Mesothelial cell of epicardium (in vitro differentiated cells): ENCODE data around the gene SOX6. TPM values are rescaled to one million over a fixed set of nuclear protein-coding genes. Genes with fewer than 3 reads are reported as not detected.

Experiments used
- DNase-seq, 2 experiments: peaks; one replicate each; pipeline ENCODE4 v3.0.0; 2021; ENCODE audit warnings: low spot score in 2 of 2; ENCODE audit not compliant: unreplicated experiment in 2 of 2
- H3K27ac Mint-ChIP-seq: 2 replicates; pipeline ENCODE4 v1.8.0; 2021; ENCODE audit warnings: mixed read lengths
- H3K27me3 Mint-ChIP-seq: 2 replicates; pipeline ENCODE4 v1.8.0; 2021; ENCODE audit warnings: low read depth, mixed read lengths
- H3K36me3 Mint-ChIP-seq: 2 replicates; pipeline ENCODE4 v1.8.0; 2021; ENCODE audit warnings: mixed read lengths
- H3K4me1 Mint-ChIP-seq: 2 replicates; pipeline ENCODE4 v1.8.0; 2021; ENCODE audit warnings: mixed read lengths
- H3K4me3 Mint-ChIP-seq: 2 replicates; pipeline ENCODE4 v1.8.0; 2021; ENCODE audit warnings: mild to moderate bottlenecking, moderate library complexity, mixed read lengths
- H3K9me3 Mint-ChIP-seq: 2 replicates; pipeline ENCODE4 v1.8.0; 2021; ENCODE audit warnings: mixed read lengths
- total RNA-seq: library from RNA; stranded (reverse); gene quantifications from 3 replicates; pipeline ENCODE4 v1.2.1, GENCODE V29; 2021
- TF ChIP-seq, protein P1 (sequence below): fragments of 200-600 bp; sonication (generic); IDR thresholded peaks from one replicate; pipeline ENCODE4 v1.5.0; 2021; ENCODE audit warnings: antibody characterized with exemption; ENCODE audit not compliant: unreplicated experiment

The SOX6 gene
- total RNA-seq, 1 donor from 2014 or later, result 46.4 TPM

DNA sequence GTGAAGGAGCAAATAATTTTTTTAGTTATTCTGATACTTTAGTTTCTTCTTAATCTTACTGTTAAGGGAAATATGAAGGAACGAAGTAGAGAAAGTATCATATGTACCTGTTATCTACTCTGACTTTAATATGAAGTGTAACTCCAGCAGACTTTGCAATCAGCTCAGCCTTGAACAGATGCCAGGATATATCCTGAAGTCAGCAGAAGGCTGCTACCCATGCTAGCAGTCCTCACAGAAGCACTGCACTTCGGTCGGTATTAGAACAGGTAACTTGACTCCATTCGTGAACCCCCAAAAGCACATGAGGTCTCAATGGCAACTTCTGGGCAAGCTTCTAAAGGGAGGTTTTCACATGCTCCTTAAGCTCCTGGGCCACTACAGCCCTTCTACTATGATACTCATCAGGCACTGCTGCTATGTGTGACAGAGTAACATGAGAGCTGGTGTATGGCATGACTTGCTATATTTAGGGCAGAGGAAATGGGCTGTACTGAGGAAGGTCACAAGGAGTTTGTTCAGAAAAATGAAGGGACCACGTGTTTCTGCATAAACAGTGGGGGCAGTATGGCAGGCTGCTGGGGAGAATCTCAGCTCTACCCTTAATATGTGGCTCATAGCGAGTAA lies 344.1 kb downstream of the SOX6 start:
- no peaks in the 10 kb centered on the region for H3K27me3 Mint-ChIP-seq
- no peaks in the 10 kb centered on the region for H3K9me3 Mint-ChIP-seq
- DNase-seq, result no peak
- TF ChIP-seq, protein P1, sequence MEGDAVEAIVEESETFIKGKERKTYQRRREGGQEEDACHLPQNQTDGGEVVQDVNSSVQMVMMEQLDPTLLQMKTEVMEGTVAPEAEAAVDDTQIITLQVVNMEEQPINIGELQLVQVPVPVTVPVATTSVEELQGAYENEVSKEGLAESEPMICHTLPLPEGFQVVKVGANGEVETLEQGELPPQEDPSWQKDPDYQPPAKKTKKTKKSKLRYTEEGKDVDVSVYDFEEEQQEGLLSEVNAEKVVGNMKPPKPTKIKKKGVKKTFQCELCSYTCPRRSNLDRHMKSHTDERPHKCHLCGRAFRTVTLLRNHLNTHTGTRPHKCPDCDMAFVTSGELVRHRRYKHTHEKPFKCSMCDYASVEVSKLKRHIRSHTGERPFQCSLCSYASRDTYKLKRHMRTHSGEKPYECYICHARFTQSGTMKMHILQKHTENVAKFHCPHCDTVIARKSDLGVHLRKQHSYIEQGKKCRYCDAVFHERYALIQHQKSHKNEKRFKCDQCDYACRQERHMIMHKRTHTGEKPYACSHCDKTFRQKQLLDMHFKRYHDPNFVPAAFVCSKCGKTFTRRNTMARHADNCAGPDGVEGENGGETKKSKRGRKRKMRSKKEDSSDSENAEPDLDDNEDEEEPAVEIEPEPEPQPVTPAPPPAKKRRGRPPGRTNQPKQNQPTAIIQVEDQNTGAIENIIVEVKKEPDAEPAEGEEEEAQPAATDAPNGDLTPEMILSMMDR, result no peak
- H3K36me3 Mint-ChIP-seq, result no peaks in the 10 kb centered on the region
- no peak overlapping the region for H3K27ac Mint-ChIP-seq
- H3K4me1 Mint-ChIP-seq, result peaks cover 52% of the 10 kb centered on the region
- H3K4me3 Mint-ChIP-seq, result no peak overlapping the region

DNA sequence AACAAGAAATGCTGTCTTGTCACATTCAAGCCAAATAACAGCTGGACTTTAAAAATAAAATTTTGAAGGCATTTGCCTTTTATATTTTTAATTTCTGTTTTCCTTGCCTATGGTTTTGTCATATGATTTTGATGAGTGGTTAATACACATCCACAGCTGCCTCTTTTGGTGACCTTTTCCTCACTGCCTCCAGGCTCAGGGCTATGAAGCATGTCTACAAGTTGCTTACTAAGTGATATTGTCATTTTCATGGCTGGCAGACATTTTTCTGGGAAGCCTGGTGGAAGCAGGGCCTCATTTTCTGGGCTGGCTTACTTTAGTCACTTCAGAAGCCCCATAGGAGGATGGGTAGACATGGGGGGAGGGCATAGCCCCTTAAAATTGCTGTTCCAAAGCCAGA lies 344.9 kb downstream of the SOX6 start:
- Mint-ChIP-seq H3K27ac (no peak overlapping the region), H3K4me1 (peaks cover 47% of the 10 kb centered on the region), H3K4me3 (no peak overlapping the region), H3K27me3 (no peaks in the 10 kb centered on the region), H3K36me3 (peaks cover 5% of the 10 kb centered on the region), H3K9me3 (no peaks in the 10 kb centered on the region)
- TF ChIP-seq, protein P1, result no peak
- DNase-seq, result no peak

DNA sequence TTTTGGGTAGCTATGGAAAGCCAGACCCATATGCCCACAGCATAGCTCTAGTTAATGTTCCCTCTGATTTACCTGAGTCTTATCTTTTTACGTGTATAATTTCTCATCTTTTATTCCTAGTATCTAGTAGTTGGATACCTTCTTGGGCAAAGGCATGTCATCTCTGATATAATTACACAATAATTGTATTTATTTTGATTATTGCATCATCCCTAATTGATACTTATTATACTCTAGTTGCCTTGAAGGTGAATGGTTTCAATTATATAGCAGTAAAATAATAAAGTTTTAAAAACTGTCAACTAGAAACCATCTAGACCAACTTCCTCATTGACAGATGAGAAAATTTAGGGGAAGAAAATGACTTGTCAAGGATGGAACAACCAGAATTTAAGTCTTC lies 347.3 kb downstream of the SOX6 start:
- Mint-ChIP-seq H3K4me3 (no peak overlapping the region), H3K27ac (no peak overlapping the region), H3K27me3 (no peaks in the 10 kb centered on the region), H3K4me1 (peaks cover 29% of the 10 kb centered on the region), H3K36me3 (peaks cover 6% of the 10 kb centered on the region), H3K9me3 (no peaks in the 10 kb centered on the region)
- DNase-seq, result no peak
- TF ChIP-seq, protein P1, result no peak

DNA sequence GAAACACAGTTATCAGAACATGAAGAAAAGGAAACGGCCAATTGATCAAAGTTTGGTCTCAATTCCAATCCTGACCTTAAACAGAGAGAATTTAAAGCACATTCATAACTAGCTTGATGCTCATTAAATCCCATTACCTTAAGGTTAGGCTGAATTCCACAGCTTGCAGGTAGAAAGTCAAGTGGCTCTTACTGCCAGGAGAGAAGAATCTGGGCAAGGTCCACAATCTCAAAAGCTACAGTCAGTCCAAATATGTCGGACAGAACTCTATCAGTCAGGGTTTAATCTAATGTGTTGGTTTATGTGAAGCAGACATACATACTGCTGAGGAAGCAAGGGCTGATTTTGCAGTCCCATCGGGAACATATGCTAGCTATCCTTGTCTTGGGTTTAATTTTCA lies 348.8 kb downstream of the SOX6 start:
- no peak for DNase-seq
- H3K27me3 Mint-ChIP-seq, result no peaks in the 10 kb centered on the region
- no peak overlapping the region for H3K4me3 Mint-ChIP-seq
- no peaks in the 10 kb centered on the region for H3K9me3 Mint-ChIP-seq
- TF ChIP-seq, protein P1, result no peak
- H3K4me1 Mint-ChIP-seq, result peaks cover 19% of the 10 kb centered on the region
- H3K36me3 Mint-ChIP-seq, result peaks cover 6% of the 10 kb centered on the region
- H3K27ac Mint-ChIP-seq, result no peak overlapping the region

DNA sequence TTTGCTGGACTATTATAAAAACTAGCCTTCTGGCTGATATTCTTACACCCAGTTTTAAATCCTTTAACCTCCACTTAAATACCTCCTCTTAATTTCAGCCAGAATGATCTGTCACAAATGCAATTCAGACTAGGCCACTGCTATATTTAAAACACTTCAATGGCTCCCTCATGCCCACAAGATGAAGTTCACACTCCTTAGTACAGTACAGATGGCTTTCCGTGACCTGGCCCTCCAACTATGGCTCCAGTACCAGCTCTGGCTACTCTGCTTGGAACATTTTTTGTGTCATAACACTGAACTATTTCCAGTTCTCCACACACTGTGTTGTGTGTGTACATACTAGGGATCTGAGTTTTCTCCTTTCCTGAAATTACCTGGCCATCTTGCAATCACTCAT lies 353.4 kb downstream of the SOX6 start:
- no peaks in the 10 kb centered on the region for H3K27me3 Mint-ChIP-seq
- H3K36me3 Mint-ChIP-seq, result peaks cover 8% of the 10 kb centered on the region
- no peak overlapping the region for H3K27ac Mint-ChIP-seq
- no peaks in the 10 kb centered on the region for H3K9me3 Mint-ChIP-seq
- no peak for DNase-seq
- peaks cover 5% of the 10 kb centered on the region for H3K4me1 Mint-ChIP-seq
- no peak overlapping the region for H3K4me3 Mint-ChIP-seq
- TF ChIP-seq, protein P1, result no peak
